Erythroblast (primary cell): Measurements from ENCODE around the gene PCDHA1.

Experiments
- GATA1 ChIP-seq: IDR thresholded peaks from 2 replicates; pipeline ENCODE4 v1.6.1; 2011; ENCODE audit warnings: low read depth, mild to moderate bottlenecking, control low read depth, low read length, moderate library complexity
- POLR2A ChIP-seq: IDR thresholded peaks from 2 replicates; pipeline ENCODE4 v1.6.1; 2011; ENCODE audit warnings: mild to moderate bottlenecking, low read length

GRCh38 chr5:140925806-140926442, 140.0 kb downstream of the PCDHA1 start, which contains the start of gene PCDHAC1:
- TF ChIP-seq POLR2A = no peak
- no peak for TF ChIP-seq GATA1
